PC-3 (cell line): ENCODE measurements around the gene RRAS2. TPM values are rescaled to one million over a fixed set of nuclear protein-coding genes. Genes with fewer than 3 reads are reported as not detected.

ENCODE experiments used
- ATAC-seq: fragments of 200-7000 bp; cut with Tn5 transposase; 2 replicates; pipeline ENCODE4 v1.9.1; 2020; ENCODE audit warnings: mild to moderate bottlenecking, moderate library complexity
- BruUV-seq: library from RNA; stranded (reverse); fragments of 400-500 nt; replicated peaks from 2 replicates; lab custom pipeline; 2021; lab: Mats Ljungman, UMichigan
- CTCF ChIA-PET: fragments of 300-600 bp; sonication (Branson Sonifier 250); formaldehyde crosslinking; loops from one replicate; lab custom pipeline; 2022; ENCODE audit warnings: antibody characterized with exemption; lab: Charles Lee
- POLR2A ChIA-PET: fragments of 300-600 bp; sonication (Branson Sonifier 250); formaldehyde crosslinking; loops from one replicate; lab custom pipeline; 2022; ENCODE audit warnings: antibody characterized with exemption; ENCODE audit not compliant: unreplicated experiment; lab: Charles Lee
- DNase-seq: peaks from one replicate; pipeline ENCODE4 v3.0.0-alpha.2; 2015
- H2AFZ ChIP-seq: fragments of 300-600 bp; sonication (generic); 2 replicates; pipeline ENCODE4 v1.6.0; 2016; ENCODE audit warnings: antibody characterized with exemption, low read length
- H3F3A ChIP-seq: fragments of 300-600 bp; sonication (generic); one replicate; pipeline ENCODE4 v1.6.0; 2017; ENCODE audit warnings: antibody characterized with exemption, low read length, control low read depth, mild to moderate bottlenecking; ENCODE audit not compliant: unreplicated experiment
- H3K27ac ChIP-seq: fragments of 300-600 bp; sonication (generic); 2 replicates; pipeline ENCODE4 v1.5.1; 2016; ENCODE audit warnings: mild to moderate bottlenecking, low read length
- H3K27me3 ChIP-seq: fragments of 300-600 bp; sonication (generic); 2 replicates; pipeline ENCODE4 v1.6.1; 2016; ENCODE audit warnings: low read length, mixed read lengths
- H3K36me3 ChIP-seq: fragments of 300-600 bp; sonication (generic); 2 replicates; pipeline ENCODE4 v1.6.1; 2016; ENCODE audit warnings: low read depth, mixed run types, low read length, mixed read lengths
- H3K4me1 ChIP-seq: fragments of 300-600 bp; sonication (generic); 2 replicates; pipeline ENCODE4 v1.5.1; 2016; ENCODE audit warnings: low read length; ENCODE audit not compliant: insufficient read depth
- H3K4me2 ChIP-seq: fragments of 300-600 bp; sonication (generic); 2 replicates; pipeline ENCODE4 v1.6.0; 2016; ENCODE audit warnings: low read length
- H3K4me3 ChIP-seq: fragments of 300-600 bp; sonication (generic); 2 replicates; pipeline ENCODE4 v1.5.1; 2016; ENCODE audit warnings: mild to moderate bottlenecking, low read length, mixed read lengths
- H3K79me2 ChIP-seq: fragments of 300-600 bp; sonication (generic); 2 replicates; pipeline ENCODE4 v1.6.1; 2017; ENCODE audit warnings: low read length, mixed read lengths
- H3K9ac ChIP-seq: fragments of 300-600 bp; sonication (generic); 2 replicates; pipeline ENCODE4 v1.6.0; 2016; ENCODE audit warnings: mild to moderate bottlenecking, low read length
- H3K9me2 ChIP-seq: fragments of 300-600 bp; sonication (generic); replicated peaks from 2 replicates; pipeline ENCODE4 v1.6.1; 2016; ENCODE audit warnings: mixed run types, low read length, mixed read lengths
- H3K9me3 ChIP-seq: fragments of 300-600 bp; sonication (generic); 2 replicates; pipeline ENCODE4 v1.6.1; 2016; ENCODE audit warnings: low read length, mixed read lengths
- H4K20me1 ChIP-seq: fragments of 300-600 bp; sonication (generic); 2 replicates; pipeline ENCODE4 v1.6.1; 2016; ENCODE audit warnings: low read length, mixed read lengths
- CTCF ChIP-seq: fragments of 300-600 bp; sonication (generic); conservative IDR thresholded peaks from 2 replicates; pipeline ENCODE4 v1.5.1; 2017; ENCODE audit warnings: antibody characterized with exemption, low read depth, mild to moderate bottlenecking, low read length
- EZH2 ChIP-seq: fragments of 300-600 bp; sonication (generic); IDR thresholded peaks from one replicate; pipeline ENCODE4 v1.6.1; 2017; ENCODE audit warnings: antibody characterized with exemption, mild to moderate bottlenecking, low read length; ENCODE audit not compliant: unreplicated experiment
- EZH2phosphoT487 ChIP-seq: fragments of 300-600 bp; sonication (generic); IDR thresholded peaks from 2 replicates; pipeline ENCODE4 v1.6.1; 2018; ENCODE audit warnings: mild to moderate bottlenecking, antibody characterized with exemption, low read length, borderline replicate concordance
- intact Hi-C: fragments of 100-400 bp; cut with micrococcal nuclease; formaldehyde crosslinking; loops from 2 replicates; pipeline ENCODE4 v1.9.0; 2023
- total RNA-seq: library from RNA; depleted of rRNA; stranded (reverse); fragments of >200 nt; gene quantifications from 2 replicates; pipeline ENCODE4 v1.2.3, GENCODE V29; 2014

Gene RRAS2
- total RNA-seq, 1 experiment from 2014 or later, result 58.6 TPM

DNA sequence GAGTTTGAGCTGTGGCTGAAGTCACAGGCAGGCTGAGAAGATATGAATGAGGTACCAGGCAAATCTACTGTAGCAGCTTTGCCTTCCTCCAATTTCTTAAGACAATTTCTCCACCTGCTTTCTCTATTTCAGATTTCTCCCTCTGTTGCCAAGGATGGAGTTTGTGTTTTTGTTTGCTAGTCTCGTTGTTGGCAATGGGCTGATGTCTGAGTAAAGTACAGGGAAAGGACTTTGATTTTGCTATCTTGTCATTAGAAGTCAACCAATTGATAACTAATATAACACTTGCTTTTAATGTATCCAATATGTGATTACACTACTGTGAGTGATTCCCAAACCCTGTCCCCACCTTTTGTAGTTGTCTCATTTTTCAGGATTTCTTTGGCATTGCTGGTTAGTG lies 40.1 kb upstream of the RRAS2 start:
- CTCF ChIA-PET, result no interaction called here
- no peak overlapping the region for H3K9ac ChIP-seq

GRCh38 chr11:14396273-14396672 lies 37.3 kb upstream of the RRAS2 start:
- no peaks in the 10 kb centered on the region for H3K36me3 ChIP-seq
- CTCF ChIA-PET, result no interaction called here
- H3K4me3 ChIP-seq, result no peak overlapping the region
- no peak overlapping the region for H3K27ac ChIP-seq
- H3K27me3 ChIP-seq, result no peaks in the 10 kb centered on the region
- H2AFZ ChIP-seq, result no peak overlapping the region
- H3K9me2 ChIP-seq, result no peaks in the 10 kb centered on the region
- no peak overlapping the region for H3K9ac ChIP-seq
- H3K4me2 ChIP-seq, result no peak overlapping the region
- intact Hi-C loops, result no loop called here
- DNase-seq, result no peak
- TF ChIP-seq EZH2phosphoT487, result no peak
- TF ChIP-seq CTCF, result no peak
- TF ChIP-seq EZH2, result no peak
- POLR2A ChIA-PET, result no interaction called here
- ATAC-seq, result no peak
- H4K20me1 ChIP-seq, result no peaks in the 10 kb centered on the region
- no peaks in the 10 kb centered on the region for H3K79me2 ChIP-seq
- BruUV-seq, result no TSS peak
- no peaks in the 10 kb centered on the region for H3K9me3 ChIP-seq
- H3K4me1 ChIP-seq, result no peaks in the 10 kb centered on the region
- H3F3A ChIP-seq, result no peaks in the 10 kb centered on the region

More for the DNA sequence above, 40.1 kb upstream of the RRAS2 start:
- POLR2A ChIA-PET, result no interaction called here
- Histone ChIP-seq H3K9me2 (no peaks in the 10 kb centered on the region), H3K27ac (no peak overlapping the region), H3K36me3 (no peaks in the 10 kb centered on the region), H3K9me3 (no peaks in the 10 kb centered on the region), H2AFZ (no peak overlapping the region), H3K4me3 (no peak overlapping the region), H3K4me2 (no peak overlapping the region), H3F3A (no peaks in the 10 kb centered on the region), H3K4me1 (no peaks in the 10 kb centered on the region), H3K27me3 (no peaks in the 10 kb centered on the region), H3K79me2 (no peaks in the 10 kb centered on the region), H4K20me1 (no peaks in the 10 kb centered on the region)
- ATAC-seq, result no peak
- TF ChIP-seq EZH2 (no peak), CTCF (no peak)
- DNase-seq, result no peak
- intact Hi-C loops, result no loop called here
- no TSS peak for BruUV-seq

- POLR2A ChIA-PET, result no interaction called here
- Histone ChIP-seq H3F3A (no peaks in the 10 kb centered on the region), H3K79me2 (no peaks in the 10 kb centered on the region), H3K4me2 (no peak overlapping the region), H2AFZ (no peak overlapping the region), H3K4me3 (no peak overlapping the region), H3K9me2 (no peaks in the 10 kb centered on the region), H3K36me3 (no peaks in the 10 kb centered on the region), H4K20me1 (no peaks in the 10 kb centered on the region), H3K9me3 (no peaks in the 10 kb centered on the region), H3K4me1 (no peaks in the 10 kb centered on the region), H3K27ac (no peak overlapping the region), H3K27me3 (no peaks in the 10 kb centered on the region), H3K9ac (no peak overlapping the region)
- BruUV-seq, result no TSS peak
- DNase-seq, result no peak
- intact Hi-C loops, result no loop called here
- ATAC-seq, result no peak
- CTCF ChIA-PET, result interaction anchor here (0.6 kb wide), 1 partner anchor 93 kb away, joined by 3 read pairs; no protein-coding TSS in a partner anchor
- TF ChIP-seq EZH2 (no peak), EZH2phosphoT487 (no peak), CTCF (no peak)
Observed at GRCh38 chr11:14393889-14394288, 34.9 kb upstream of the RRAS2 start.
